Thoracic aorta (tissue), 2 donors: ENCODE results near the gene TEAD1. TPM values are rescaled to one million over a fixed set of nuclear protein-coding genes. Genes with fewer than 3 reads are reported as not detected.

ENCODE experiments used
- ATAC-seq: fragments of 150-250 bp; one replicate; pipeline ENCODE4 v1.8.0; 2017; ENCODE audit warnings: low read depth; ENCODE audit not compliant: insufficient number of reproducible peaks, low FRiP score
- DNase-seq: peaks from one replicate; pipeline ENCODE4 v3.0.0-alpha.2; 2020; ENCODE audit warnings: low spot score
- H3K27ac ChIP-seq, 2 donors: fragments of 200-600 bp; sonication (generic); 1 replicate in 1 of 2; 2 replicates in 1 of 2; pipeline ENCODE4 v1.5.1; 2016; ENCODE audit warnings: mild to moderate bottlenecking in 2 of 2, moderate library complexity in 2 of 2
- H3K27me3 ChIP-seq: fragments of 200-600 bp; sonication (generic); replicated peaks from 2 replicates; pipeline ENCODE4 v1.6.0; 2016; ENCODE audit warnings: mild to moderate bottlenecking; ENCODE audit not compliant: insufficient read depth
- H3K36me3 ChIP-seq: fragments of 200-600 bp; sonication (generic); one replicate; pipeline ENCODE4 v1.5.1; 2016
- H3K4me1 ChIP-seq, 2 donors: fragments of 200-600 bp; sonication (generic); 1 replicate in 1 of 2; 2 replicates in 1 of 2; pipeline versions ENCODE4 v1.5.1 to v1.6.0; 2016; ENCODE audit warnings: low read depth in 2 of 2, mild to moderate bottlenecking in 1 of 2; ENCODE audit not compliant: control insufficient read depth in 1 of 2
- H3K4me3 ChIP-seq: fragments of 200-600 bp; sonication (generic); 2 replicates; pipeline ENCODE4 v1.5.1; 2016; ENCODE audit warnings: mild to moderate bottlenecking
- H3K9me3 ChIP-seq: fragments of 200-600 bp; sonication (generic); 2 replicates; pipeline ENCODE4 v1.5.1; 2016
- total RNA-seq, 2 donors: library from RNA; depleted of rRNA; stranded (reverse); fragments of >200 nt; gene quantifications; one replicate each; pipeline versions ENCODE4 v1.1.0 to v1.2.3, GENCODE V29; 2016
- TF ChIP-seq, protein P1 (sequence below): fragments of 200-600 bp; sonication (generic); IDR thresholded peaks from one replicate; pipeline ENCODE4 v1.5.1; 2019; ENCODE audit warnings: antibody characterized with exemption

The TEAD1 gene
- total RNA-seq, 2 donors from 2014 or later, result 57.3 to 164 TPM

DNA sequence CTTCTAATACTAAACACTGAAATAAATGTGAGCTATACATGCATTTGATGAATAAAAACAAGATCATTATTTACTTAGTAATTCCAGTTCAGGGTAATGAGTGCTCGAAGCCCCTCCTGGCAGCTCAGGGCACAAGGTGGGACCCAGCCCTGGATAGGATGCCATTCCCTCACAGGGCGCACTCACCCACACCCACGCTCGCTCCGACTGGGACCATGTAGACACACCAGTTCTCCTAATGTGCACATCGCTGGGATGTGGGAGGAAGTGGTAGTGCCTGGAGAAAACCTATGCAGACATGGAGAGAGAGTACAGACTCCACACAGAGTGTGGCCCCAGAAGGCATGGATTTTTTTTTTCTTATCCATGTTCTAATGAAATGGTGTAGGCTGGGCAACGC lies 290.4 kb downstream of the TEAD1 start:
- no peaks in the 10 kb centered on the region for H3K9me3 ChIP-seq
- H3K27me3 ChIP-seq, result no peaks in the 10 kb centered on the region
- no peak for ATAC-seq
- DNase-seq, result no peak
- H3K4me1 ChIP-seq, result no peaks in the 10 kb centered on the region
- no peak overlapping the region for H3K4me3 ChIP-seq
- H3K36me3 ChIP-seq, result no peaks in the 10 kb centered on the region
- H3K27ac ChIP-seq, result no peak overlapping the region
- TF ChIP-seq, protein P1, sequence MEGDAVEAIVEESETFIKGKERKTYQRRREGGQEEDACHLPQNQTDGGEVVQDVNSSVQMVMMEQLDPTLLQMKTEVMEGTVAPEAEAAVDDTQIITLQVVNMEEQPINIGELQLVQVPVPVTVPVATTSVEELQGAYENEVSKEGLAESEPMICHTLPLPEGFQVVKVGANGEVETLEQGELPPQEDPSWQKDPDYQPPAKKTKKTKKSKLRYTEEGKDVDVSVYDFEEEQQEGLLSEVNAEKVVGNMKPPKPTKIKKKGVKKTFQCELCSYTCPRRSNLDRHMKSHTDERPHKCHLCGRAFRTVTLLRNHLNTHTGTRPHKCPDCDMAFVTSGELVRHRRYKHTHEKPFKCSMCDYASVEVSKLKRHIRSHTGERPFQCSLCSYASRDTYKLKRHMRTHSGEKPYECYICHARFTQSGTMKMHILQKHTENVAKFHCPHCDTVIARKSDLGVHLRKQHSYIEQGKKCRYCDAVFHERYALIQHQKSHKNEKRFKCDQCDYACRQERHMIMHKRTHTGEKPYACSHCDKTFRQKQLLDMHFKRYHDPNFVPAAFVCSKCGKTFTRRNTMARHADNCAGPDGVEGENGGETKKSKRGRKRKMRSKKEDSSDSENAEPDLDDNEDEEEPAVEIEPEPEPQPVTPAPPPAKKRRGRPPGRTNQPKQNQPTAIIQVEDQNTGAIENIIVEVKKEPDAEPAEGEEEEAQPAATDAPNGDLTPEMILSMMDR, result no peak

GRCh38 chr11:12966002-12966401 lies 291.8 kb downstream of the TEAD1 start:
- Histone ChIP-seq H3K4me1 (no peaks in the 10 kb centered on the region), H3K9me3 (no peaks in the 10 kb centered on the region), H3K4me3 (no peak overlapping the region), H3K27ac (no peak overlapping the region), H3K27me3 (no peaks in the 10 kb centered on the region), H3K36me3 (no peaks in the 10 kb centered on the region)
- DNase-seq, result no peak
- no peak for ATAC-seq
- TF ChIP-seq, protein P1, result no peak

GRCh38 chr11:12968101-12968500 lies 293.9 kb downstream of the TEAD1 start:
- no peak for DNase-seq
- Histone ChIP-seq H3K4me1 (no peaks in the 10 kb centered on the region), H3K4me3 (no peak overlapping the region), H3K9me3 (no peaks in the 10 kb centered on the region), H3K36me3 (no peaks in the 10 kb centered on the region), H3K27ac (no peak overlapping the region), H3K27me3 (no peaks in the 10 kb centered on the region)
- ATAC-seq, result no peak
- TF ChIP-seq, protein P1, result no peak

GRCh38 chr11:12968826-12969225 lies 294.6 kb downstream of the TEAD1 start:
- DNase-seq (no peak), ATAC-seq (no peak)
- TF ChIP-seq, protein P1, result no peak
- no peaks in the 10 kb centered on the region for H3K4me1 ChIP-seq
- H3K9me3 ChIP-seq, result no peaks in the 10 kb centered on the region
- H3K27ac ChIP-seq, result no peak overlapping the region
- H3K4me3 ChIP-seq, result no peak overlapping the region
- no peaks in the 10 kb centered on the region for H3K27me3 ChIP-seq
- no peaks in the 10 kb centered on the region for H3K36me3 ChIP-seq

- DNase-seq, result no peak
- no peaks in the 10 kb centered on the region for H3K27me3 ChIP-seq
- H3K4me3 ChIP-seq, result no peak overlapping the region
- H3K36me3 ChIP-seq, result no peaks in the 10 kb centered on the region
- H3K4me1 ChIP-seq, result no peaks in the 10 kb centered on the region
- ATAC-seq, result no peak
- H3K9me3 ChIP-seq, result no peaks in the 10 kb centered on the region
- TF ChIP-seq, protein P1, result no peak
- no peak overlapping the region for H3K27ac ChIP-seq
Measured at GRCh38 chr11:12971955-12972354, 297.7 kb downstream of the TEAD1 start.
